Measurements from ENCODE around the gene TEX19.

Gene TEX19

DNA sequence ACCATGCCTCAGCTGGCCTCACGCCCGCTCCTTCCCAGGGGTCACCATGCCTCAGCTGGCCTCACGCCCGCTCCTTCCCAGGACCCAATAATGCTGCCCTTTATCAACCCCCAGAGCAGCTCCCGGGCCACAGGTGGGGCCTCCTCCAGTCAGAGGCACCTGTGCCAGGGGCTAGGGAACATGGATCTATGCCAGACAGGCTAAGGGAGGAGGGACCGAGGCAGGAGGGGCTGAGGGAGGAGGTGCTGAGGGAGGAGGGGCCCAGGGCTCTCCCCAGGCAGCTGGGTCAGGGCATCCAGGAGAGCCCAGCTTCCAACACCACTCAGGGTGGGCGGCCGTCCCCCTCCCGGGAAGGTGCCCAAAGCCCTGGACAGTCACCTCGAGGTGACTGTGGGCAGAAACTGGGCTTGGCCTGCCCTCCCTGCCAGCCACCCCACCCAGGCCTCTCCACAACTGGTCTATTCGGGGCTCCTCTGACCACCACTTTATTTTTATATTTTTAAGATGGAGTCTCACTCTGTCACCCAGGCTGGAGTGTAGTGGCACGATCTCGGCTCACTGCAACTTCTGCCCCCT, 31.9 kb downstream of the TEX19 start:
- DNase-seq (ENCODE audit: low spot score) = no peak

DNA sequence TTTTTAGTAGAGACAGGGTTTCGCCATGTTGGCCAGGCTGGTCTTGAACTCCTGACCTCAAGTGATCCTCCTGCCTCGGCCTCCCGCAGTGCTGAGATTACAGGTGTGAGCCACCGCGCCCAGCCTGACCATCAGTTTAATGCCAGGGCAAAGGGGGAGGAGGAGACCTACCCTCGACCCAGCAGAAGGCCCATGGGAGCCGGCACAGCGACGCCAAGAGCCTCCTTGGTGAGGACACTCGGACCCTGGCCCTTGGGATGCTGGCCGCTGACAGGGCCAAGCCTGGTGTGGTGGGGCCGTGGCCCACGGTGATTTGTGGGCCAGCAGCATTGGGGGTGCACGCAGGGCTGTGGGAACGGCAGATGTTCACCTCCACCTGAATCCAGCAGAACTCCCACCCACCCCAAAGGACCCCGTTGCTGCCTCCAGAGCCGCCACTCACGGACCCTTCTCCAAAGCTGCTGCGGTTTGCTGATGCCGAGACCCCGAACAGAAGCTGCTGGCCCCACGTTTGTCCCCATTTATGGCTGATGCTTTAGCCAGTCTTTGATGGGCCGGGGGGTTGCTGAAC, 32.5 kb downstream of the TEX19 start:
- no peak for DNase-seq (ENCODE audit: low spot score)

DNA sequence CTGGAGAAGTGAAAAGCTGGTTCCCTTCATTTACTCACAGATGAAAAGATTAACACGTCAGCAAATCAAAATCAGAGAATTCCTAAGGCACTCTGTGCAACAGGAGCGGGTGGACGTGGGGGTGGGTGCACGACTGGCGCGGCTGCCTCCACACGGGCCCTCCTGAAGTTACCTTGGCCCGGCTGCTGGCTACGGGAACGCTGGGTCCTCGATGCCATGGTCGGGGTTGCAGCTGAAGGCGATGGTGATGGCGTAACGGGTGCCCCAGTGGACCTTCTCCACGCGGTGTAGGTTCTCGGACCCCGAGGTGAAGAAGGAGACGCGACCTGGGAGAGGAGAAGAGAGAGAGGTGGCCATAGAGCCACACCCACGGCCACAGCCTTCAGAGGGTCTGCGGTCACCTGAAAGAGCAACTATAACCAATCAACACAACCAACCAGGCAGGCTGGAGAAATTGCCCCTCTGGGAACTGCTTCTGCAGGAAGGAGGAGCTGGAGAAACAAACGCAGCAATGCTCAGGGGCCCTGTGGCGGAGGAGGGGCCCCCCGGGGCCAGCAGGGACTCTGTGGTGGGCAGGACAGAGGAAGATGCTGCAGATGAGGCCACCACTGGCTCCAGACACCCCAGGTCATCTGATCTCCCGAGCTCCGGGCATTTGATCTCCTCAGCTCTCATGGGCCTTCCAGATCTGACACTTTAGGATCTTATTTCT, 33.3 kb downstream of the TEX19 start:
- no peak for DNase-seq (ENCODE audit: low spot score)

DNA sequence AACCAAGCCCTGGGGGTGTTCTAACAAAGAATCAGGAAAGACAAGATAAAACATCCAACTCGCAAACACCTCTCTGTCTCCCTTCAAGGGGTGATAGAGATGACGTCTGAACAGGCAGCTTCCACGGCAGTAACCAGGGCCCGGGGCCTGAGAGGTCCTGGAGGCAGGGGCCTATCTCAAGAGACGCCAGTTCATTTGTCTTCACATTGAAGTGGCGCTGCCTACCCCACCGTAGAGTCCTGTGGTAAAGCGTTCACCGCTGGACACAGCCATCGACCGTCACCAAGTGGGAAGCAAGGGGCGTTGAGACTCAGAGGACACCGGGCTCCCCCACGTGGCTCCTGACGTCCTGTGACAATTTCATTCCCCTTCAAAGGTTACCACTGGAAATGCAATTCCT, 33.9 kb downstream of the TEX19 start:
- no peak for DNase-seq (ENCODE audit: low spot score)

DNA sequence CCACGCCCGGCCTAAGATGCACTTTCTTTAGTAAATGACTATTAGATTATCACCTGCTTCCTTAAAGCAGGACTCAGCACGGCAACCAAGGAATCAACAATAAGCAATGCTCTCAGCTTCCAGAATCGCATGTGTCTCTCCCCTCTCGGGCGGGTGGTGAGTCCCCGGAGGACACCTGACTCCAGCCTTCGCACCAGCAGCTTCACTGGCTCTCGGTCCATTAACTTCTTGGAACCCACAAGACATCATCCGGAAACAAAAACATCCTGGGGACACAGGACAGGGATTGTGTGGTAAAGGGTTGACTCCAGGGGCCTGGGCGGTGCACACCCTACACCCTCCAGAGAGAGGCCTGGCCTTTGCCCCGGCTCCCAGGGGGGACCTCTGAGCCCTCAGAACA, 35.2 kb downstream of the TEX19 start:
- DNase-seq (ENCODE audit: low spot score) = no peak

DNA sequence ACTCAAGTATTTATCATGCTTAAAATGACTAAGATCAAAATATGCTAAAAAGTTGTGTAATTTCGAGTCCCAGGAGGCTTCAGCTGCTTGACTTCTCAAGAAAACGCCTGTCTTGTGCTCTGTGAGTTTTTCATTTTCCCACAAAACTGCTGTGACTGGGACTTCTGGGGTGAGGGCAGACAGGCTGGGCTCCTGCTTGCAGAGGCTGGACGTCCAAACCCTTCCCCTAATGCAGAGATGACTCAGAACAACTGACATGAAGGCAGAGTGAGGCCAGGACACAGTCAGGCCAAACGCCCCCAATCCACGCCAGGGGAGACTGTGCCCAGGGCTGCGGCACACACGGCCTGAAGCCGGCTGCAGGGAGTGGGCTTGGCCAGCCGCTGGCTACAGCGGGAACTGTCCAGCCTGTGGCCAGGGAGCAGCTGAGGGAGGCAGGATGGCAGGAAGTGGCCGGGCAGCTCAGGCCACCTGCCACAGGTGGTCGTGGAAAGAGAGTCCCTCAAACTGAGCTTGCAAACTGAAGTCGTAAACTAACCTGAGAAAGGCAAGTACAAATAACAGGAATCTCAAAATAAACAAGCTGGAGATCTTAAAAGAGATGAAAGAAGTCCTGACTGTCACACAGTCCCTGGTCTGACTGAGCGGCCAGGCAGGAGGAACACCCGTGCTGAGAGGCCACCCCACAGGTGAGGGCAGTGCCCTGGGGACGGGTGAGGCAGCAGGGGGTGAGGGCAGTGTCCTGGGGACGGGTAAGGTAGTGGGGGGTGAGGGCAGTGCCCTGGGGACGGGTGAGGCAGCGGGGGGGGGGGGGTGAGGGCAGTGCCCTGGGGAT, 37.8 kb downstream of the TEX19 start:
- no peak for DNase-seq (ENCODE audit: low spot score)

DNA sequence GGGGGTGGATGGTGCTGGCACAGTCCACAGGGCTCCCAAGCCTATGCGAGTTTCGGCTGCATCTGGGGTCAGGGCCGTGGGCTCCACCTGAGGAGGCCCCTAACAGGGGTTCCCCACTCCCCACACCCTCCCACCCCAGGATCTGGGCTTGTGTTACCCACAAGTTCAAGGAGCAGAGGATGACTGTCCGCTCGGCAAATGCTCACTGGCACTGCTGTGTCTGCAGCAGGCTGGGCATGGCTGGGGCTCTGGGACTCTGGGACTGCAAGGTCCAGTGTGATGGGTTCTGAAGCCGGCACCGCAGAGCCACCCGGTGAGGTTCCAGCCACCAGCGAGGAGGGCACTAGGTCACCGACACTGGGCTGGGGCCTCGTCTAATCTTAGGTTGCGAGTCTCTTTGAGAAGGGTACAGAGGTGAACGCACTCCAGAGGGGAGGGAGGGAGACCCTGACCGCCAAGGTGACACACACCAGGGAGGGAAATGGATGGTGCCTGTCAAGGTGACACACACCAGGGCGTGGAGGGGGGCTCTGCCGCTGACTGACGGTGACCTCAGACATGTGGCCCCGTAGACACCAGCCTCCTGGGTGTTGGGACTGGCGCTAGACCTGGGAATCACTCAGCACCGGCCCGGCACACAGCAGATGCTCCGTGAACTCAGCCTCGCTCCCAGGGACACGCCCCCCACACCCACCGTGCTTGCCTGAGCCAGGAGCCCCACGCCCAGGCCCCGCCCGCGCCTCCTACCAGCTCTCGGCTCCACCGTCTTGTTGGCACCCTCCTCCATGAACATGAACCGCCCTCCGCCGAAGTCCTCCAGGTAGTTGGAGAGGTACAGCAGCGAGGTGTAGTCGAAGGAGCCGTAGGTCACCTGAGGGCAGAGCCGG, 38.6 kb downstream of the TEX19 start:
- DNase-seq (ENCODE audit: low spot score) = no peak

DNA sequence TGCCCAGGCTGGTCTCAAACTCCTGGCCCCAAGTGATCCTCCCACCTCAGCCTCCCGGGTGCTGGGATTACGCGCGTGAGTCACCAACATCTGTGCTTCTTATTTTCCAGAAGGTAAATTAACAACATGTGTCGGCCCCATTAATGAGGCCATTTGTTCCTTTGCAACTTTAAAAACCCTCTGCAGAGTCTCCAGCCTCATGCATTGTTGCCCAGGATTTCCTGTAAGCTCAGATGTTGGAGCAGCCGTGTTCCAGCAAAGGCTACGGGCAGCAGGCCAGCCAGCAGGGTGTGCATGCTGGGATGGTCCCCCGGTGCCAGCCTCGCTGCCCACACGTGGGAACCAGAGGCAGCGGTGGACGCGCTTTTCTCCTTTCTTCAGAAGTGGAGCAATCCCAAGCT, 40.0 kb downstream of the TEX19 start:
- no peak for DNase-seq (ENCODE audit: low spot score)

DNA sequence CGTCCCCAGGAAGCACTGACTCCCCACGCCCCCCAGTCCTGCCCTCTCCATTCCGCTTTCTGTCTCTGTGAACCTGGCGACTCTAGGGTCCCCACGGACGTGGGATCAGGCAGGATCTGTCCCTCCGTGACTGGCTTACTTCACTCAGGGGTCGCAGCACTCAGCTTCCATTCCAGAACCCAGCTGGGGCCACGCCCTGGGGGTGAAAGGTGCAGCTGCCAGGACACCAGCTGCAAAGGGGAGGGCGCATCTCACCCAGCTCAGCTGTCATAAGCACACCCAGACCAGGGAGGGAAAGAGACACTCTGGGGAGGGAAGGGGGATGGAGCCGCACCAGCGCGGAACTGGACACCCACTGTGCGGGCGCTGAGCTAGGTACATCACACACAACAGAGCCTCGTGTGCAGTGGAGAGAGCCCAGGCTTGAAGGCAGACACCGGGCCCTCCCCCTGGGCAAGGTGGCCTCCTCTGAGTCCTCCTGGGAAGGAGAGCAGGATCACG, 40.6 kb downstream of the TEX19 start:
- no peak for DNase-seq (ENCODE audit: low spot score)

DNA sequence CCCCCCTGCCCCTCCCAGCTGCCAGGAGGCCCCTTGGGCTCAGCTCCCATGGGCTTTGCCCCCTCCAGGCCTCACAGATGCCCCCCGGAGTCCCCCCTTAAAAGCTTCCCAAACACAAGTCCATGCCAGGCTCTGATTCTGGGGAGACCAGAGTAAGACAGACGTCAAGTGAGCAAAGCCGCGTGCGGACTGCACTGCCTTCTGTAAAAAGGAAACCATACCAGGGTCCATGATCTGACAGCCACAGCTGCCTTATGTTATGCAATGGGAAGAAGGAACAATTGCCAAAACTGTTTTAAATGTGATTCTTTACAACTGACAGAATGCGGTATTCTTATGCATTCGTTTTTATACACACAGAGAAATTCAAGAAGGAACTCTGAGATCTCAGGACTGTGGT, 41.2 kb downstream of the TEX19 start:
- no peak for DNase-seq (ENCODE audit: low spot score)

DNA sequence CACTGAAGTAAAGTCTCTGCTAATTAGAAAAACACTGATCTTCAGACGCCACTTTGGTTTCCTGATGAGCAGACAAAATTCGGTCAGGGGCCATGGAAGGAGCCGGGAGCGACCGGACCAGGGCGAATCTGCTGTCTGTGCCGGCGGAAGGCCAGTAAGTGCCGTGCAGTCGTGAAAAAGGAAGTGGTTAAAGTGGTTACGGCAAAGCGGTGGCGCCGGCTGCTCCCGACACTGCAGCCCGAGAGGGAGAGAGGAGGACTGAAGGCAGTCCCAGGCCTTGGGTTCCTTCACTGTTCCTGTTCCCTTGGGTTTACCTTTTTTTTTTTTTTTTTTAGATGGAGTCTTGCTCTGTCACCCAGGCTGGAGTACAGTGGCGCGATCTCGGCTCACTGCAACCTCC, 41.8 kb downstream of the TEX19 start:
- no peak for DNase-seq (ENCODE audit: low spot score)

DNA sequence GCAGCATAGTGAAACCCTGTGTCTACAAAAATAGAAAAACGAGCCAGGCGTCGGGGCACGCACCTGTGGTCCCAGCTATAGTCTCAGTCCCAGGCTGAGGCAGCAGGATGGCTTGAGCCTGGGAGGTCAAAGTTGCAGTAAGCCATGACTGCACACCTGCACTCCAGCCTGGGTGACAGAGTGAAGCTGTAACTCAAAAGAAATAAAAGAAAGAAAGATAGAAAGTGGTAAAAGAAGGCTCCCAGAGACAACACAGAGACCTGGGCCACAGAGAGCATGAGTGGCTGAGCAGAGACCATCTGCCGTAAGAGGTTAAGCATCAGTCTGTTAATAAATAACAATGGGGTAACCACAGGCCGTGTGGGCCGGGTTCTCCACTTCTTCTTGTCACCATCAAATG, 43.8 kb downstream of the TEX19 start:
- DNase-seq (ENCODE audit: low spot score) = peak; percentile 68

DNA sequence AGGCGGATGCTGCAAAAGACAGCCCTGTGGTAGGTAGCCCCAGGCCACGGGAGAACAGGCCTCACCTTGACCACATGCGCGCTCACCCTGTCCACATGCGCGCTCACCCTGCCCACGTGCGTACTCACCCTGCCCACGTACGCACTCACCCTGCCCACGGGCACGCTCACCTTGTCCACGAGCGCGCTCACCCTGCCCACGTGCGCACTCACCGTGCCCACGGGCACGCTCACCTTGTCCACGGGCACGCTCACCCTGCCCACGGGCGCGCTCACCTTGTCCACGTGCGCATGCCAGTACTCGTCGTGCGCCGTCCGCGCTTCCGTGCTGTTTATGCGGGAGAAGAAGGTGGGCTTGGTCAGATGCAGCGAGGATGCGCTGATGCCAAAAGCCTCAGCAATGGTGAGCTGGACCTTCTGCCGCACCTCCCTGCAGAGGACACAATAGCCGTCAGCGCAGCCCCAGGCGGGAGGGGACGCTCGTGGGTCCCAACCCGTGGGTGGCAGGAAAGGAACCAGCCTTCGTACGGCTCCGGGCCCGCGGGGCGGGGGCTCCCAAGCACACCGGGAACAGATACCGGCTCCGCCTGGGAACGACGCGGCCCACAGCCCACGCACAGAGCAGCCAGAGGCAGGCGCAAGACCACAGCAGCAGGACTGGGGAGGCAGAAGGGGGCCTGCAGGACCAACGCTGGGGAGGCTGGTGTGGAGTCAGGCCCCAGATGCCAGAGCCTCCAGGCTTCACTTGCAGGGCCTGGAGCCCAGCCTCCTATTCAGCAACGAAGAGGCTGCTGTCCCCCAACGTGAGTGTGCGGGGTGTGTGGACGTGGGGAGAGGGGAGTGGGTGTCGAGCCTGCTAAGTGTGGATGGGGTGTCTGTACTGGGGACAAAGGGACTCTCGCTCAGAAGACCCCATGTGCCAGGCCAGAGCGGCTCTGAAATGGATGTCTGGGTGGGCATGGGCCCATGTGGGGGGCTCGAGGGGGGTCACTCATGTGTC, 44.9 kb downstream of the TEX19 start:
- DNase-seq (ENCODE audit: low spot score) = no peak

DNA sequence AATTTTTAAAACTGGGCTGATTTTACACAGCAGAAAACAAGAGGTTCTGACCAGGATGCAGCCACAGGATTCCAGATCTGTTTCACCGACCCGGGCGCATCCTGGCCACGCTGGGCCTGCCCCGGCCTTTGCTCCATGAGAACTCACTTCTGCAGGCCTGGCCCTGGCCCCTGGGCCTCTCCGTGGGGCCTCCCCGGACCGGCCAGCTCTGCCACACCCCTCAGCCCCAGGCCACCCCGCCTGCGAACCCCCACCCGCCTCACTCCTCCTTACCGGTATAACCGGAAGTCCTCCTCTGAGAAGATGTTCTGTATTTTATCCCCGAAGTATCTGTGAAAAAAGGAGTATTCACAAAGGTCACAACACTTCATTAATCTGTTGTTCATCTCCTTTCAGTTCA, 46.0 kb downstream of the TEX19 start:
- DNase-seq (ENCODE audit: low spot score) = no peak

DNA sequence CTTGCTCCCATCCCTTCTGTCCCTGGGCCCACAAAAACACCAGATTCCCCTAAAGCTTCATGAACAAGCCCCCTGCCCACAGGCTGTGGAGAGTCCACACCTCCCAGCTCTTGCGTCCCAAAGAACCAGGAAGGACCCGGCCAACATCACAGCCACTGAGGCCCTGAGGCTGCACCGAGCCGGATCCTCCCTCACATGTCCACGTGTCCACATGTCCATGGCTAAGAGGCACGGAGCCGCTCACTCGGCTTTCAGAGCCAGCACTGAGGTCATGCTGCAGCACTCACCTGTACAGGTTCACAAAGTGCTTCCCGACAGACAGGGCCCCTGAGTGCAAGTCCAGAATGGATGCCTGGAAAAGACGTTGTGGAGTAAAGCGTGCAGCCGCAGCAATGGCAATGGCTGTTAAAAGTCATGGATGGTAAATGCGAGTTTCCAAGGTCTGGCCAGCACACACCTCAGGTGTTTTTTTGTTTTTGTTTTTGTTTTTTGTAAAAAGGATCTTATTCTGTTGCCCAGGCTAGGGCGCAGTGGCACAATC, 47.2 kb downstream of the TEX19 start:
- no peak for DNase-seq (ENCODE audit: low spot score)

DNA sequence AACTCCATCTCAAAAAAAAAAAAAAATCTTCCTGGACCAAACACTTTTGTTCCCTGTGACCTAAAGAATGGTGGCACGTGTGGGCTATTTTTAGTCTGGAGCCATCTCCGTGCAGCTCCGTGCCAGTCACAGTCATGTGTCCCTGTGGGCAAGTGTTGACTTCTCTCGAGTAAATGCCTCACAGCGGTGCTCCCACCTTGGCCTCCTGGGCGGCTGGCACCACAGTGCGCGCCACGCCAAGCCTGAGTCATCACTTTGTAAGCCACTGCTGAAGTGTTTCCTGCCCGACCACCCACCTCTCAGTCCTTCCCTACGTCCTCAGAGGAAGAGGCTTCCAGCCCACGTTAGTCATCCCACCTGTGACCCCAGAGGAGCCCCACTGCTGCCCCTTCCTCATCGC, 48.2 kb downstream of the TEX19 start:
- DNase-seq (ENCODE audit: low spot score) = no peak

DNA sequence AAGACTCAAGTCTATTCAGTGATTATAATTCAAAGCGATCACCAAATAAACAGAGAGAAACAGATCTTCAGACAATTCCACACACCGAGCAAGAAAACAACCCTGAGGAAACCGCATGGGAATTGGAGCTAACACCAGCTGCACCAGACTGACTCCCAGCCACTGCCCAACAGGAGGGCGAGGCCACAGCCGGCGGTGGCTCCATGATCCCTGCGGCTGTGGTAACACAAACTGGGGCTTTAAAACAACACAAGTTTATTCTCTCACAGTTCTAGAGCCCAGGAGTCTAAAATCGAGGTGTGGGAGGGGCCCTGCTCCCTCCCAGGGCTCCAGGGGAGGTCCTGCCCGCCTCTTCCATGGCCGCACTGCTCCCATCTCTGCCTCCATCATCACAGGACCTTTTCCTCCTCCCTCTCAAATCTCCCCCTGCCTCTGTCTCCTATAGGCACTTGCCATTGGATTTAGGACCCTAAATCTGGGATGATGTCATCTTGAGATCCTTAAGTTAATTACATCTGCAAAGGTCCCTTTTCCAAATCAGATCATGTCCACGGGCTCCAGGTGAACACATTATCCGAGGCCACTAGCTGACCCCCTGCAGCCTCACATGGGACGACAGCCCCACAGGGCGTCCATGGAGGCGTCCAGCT, 49.4 kb downstream of the TEX19 start:
- no peak for DNase-seq (ENCODE audit: low spot score)

DNA sequence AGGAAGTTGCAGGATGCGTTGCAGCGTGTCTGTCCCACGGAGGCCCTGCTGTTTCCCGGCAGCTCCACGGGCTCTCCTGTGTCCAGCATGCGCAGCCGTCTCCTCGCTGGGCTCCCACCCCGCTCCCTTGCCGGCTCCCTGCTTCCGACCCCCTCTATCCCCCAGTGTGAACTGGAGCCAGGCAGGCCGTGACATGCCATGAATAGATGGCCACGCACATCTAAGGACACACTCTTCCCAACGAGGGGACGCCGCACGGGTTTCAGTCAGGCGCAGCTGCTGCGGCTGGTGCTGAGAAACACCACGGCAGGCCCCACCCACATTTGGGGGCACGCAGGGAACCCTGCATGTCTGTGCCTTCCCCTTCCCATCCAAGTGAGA, 49.9 kb downstream of the TEX19 start:
- DNase-seq (ENCODE audit: low spot score) = no peak

DNA sequence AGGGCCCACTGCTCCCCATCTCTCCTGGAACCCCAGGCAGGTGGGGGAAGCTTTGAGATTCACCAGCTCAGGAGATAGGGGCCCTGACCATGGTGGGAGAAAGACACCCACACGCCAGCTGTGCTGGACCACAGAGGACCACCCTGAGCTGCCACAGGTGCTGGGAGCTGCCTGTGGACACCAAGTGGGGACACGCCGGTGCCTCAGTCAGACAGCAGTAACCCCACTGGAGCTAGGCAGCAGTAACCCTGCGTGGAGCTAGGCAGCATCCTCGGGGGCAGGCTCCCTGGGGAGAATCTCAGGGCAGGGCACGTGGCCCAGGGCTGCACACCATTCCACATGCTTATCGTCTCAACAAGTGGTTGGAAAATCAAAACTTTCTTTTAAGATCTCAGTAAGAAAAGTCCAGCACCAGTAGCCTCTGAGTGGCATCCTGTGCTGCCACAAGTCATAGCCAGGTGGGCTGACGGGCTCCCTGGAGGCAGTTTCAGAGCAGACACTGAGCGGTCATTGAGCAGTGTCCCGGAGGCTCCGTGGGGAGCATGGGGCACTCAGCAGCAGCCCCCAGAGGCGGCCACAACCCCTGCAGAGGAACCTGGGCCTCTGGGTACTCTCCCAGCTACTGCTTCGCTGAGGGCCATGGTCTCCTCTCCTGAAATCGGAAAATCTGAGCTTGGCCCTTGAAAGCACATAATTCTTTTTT, 51.1 kb downstream of the TEX19 start:
- DNase-seq (ENCODE audit: low spot score) = no peak

Measured in HuH-7 (cell line).